HepG2 (cell line): Measurements from ENCODE around the gene ZNF839. TPM values are rescaled to one million over a fixed set of nuclear protein-coding genes. Genes with fewer than 3 reads are reported as not detected.

ENCODE experiments used
- CBX2 ChIP-seq, 2 experiments: fragments of 200-600 bp in 1 of 2; sonication (generic); formaldehyde crosslinking in 1 of 2; IDR thresholded peaks; 2 replicates each; pipeline versions ENCODE4 v1.7.0 to v1.8.1; 2018 to 2022; ENCODE audit warnings: low read depth in 2 of 2, low read length in 1 of 2, mild to moderate bottlenecking in 1 of 2, missing genetic modification reagents in 1 of 2
- FIP1L1 ChIP-seq: fragments of 200-400 bp; formaldehyde crosslinking; IDR thresholded peaks from 2 replicates; pipeline ENCODE4 v1.6.1; 2018; ENCODE audit warnings: low read depth, mild to moderate bottlenecking, low read length, moderate library complexity, borderline replicate concordance; ENCODE audit not compliant: insufficient read depth
- FOXA1 ChIP-seq, 2 experiments: fragments of 450-650 bp in 1 of 2; sonication (generic) in 1 of 2; formaldehyde crosslinking in 1 of 2; IDR thresholded peaks; 2 replicates each; pipeline versions ENCODE4 v1.4.0 to v1.6.1; 2016 to 2020; ENCODE audit warnings: missing genetic modification reagents in 1 of 2
- GABPA ChIP-seq, 2 experiments: IDR thresholded peaks; 2 replicates each; pipeline ENCODE4 v1.6.1; 2011 to 2016; ENCODE audit warnings: low read depth in 2 of 2, low read length in 1 of 2, missing biosample characterization in 1 of 2, missing genetic modification characterization in 1 of 2
- HOXA3 ChIP-seq: sonication (generic); formaldehyde crosslinking; IDR thresholded peaks from 2 replicates; pipeline ENCODE4 v1.5.0; 2020; ENCODE audit warnings: missing genetic modification reagents
- KDM5A ChIP-seq: fragments of 200-600 bp; sonication (generic); IDR thresholded peaks from 2 replicates; pipeline ENCODE4 v1.7.0; 2018; ENCODE audit warnings: antibody characterized with exemption, mild to moderate bottlenecking, low read length, borderline replicate concordance
- KLF6 ChIP-seq: IDR thresholded peaks from 2 replicates; pipeline ENCODE4 v1.8.0; 2016; ENCODE audit warnings: missing biosample characterization, missing genetic modification reagents
- MTF2 ChIP-seq: sonication (generic); formaldehyde crosslinking; IDR thresholded peaks from 2 replicates; pipeline ENCODE4 v1.5.0; 2020; ENCODE audit warnings: missing genetic modification reagents, borderline replicate concordance
- NR2C2 ChIP-seq: sonication (generic); formaldehyde crosslinking; IDR thresholded peaks from 2 replicates; pipeline ENCODE4 v1.4.0; 2020; ENCODE audit warnings: missing genetic modification reagents, mild to moderate bottlenecking, moderate library complexity, borderline replicate concordance
- NRL ChIP-seq: sonication (generic); formaldehyde crosslinking; IDR thresholded peaks from 2 replicates; pipeline ENCODE4 v1.5.0; 2020; ENCODE audit warnings: missing genetic modification reagents, mild to moderate bottlenecking, moderate library complexity, borderline replicate concordance
- PHB2 ChIP-seq: fragments of 450-650 bp; IDR thresholded peaks from 2 replicates; pipeline ENCODE4 v1.6.1; 2018; ENCODE audit not compliant: partially characterized antibody
- POGK ChIP-seq: sonication (generic); formaldehyde crosslinking; conservative IDR thresholded peaks from 2 replicates; pipeline ENCODE4 v1.8.0; 2022; ENCODE audit warnings: mild to moderate bottlenecking, moderate library complexity, missing genetic modification reagents
- ZBED4 ChIP-seq: sonication (generic); formaldehyde crosslinking; IDR thresholded peaks from 2 replicates; pipeline ENCODE4 v1.4.0; 2020; ENCODE audit warnings: missing genetic modification reagents, borderline replicate concordance
- ZMYM4 ChIP-seq: sonication (generic); formaldehyde crosslinking; IDR thresholded peaks from 2 replicates; pipeline ENCODE4 v1.8.1; 2023; ENCODE audit warnings: mild to moderate bottlenecking, missing genetic modification reagents
- ZNF572 ChIP-seq: sonication (generic); formaldehyde crosslinking; IDR thresholded peaks from 2 replicates; pipeline ENCODE4 v1.5.1; 2020; ENCODE audit warnings: mild to moderate bottlenecking, missing genetic modification reagents
- ZNF773 ChIP-seq: sonication (generic); formaldehyde crosslinking; IDR thresholded peaks from 2 replicates; pipeline ENCODE4 v1.4.0; 2020; ENCODE audit warnings: missing genetic modification reagents, borderline replicate concordance
- polyA plus RNA-seq, 8 experiments: library from polyadenylated mRNA; depleted of rRNA in 3 of 8; stranded (reverse) in 7 of 8; unstranded in 1 of 8; fragments of >200 nt; fragmentation: Illumina TruSeq in 4 of 8; extraction: Trizol in 4 of 8; gene quantifications; 2 replicates each; pipeline versions ENCODE4 v1.2.1 to v1.2.3, GENCODE V29; 2011 to 2016; ENCODE audit warnings: low read depth in 4 of 8, missing spikeins in 1 of 8, mixed read lengths in 1 of 8; ENCODE audit not compliant: insufficient read depth in 1 of 8
- total RNA-seq, 5 experiments: library from RNA; depleted of rRNA; stranded (reverse); fragments of >200 nt; fragmentation: Illumina TruSeq; extraction: Trizol; gene quantifications; 2 replicates each; pipeline ENCODE4 v1.2.3, GENCODE V29; 2016; ENCODE audit warnings: low read depth in 1 of 5
- TF ChIP-seq, protein P1 (sequence below): IDR thresholded peaks from 2 replicates; pipeline ENCODE4 v1.6.1; 2016; ENCODE audit warnings: missing biosample characterization, missing genetic modification reagents, low read depth
- TF ChIP-seq, protein P2 (sequence below): sonication (generic); formaldehyde crosslinking; IDR thresholded peaks from 2 replicates; pipeline ENCODE4 v1.4.0; 2020; ENCODE audit warnings: missing genetic modification reagents, mild to moderate bottlenecking, borderline replicate concordance

ZNF839 gene
- total and polyA plus RNA-seq, 2 of the 13 experiments (the other 11 are each of a cell fraction or from before 2014, with no cell fraction given): 11.1 to 12.8 TPM

DNA sequence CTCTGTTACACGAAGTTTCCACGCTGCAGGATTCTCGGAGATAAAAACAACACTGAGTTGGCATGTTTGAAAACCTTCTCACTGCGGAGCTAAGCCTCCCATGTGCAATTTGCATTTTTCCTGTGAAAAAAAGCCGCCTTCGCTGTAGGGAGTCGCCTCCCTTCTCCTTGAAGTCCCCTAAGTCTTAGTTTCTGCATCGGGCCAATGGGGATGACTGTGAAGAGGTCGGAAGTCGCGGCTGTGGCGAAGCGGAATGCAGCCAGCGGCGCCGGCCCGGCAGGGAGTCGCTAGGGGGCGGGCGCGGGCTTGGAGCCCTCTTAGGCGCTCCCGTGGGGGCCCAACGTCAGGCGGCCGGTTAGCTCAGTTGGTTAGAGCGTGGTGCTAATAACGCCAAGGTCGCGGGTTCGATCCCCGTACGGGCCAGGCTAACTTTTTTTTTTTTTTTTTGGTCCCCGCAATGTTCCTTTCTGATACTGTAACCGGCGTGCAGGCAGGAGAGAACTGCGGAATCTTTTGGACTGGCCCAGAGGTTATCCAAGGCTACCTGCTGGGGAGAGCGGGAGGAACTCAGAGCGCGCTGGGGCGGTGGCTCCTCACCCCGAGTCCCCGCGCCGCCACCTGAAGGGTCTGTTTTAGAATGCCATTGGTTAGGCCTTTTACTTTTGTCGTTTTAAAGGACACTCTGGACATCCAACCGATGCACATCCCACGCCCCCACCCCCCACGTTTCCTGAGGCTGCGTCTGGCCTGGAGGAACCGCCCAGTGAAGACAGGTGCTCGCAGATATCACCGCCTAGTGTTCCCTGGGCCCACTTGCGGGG lies 2.6 kb upstream of the ZNF839 start (continued):
- TF ChIP-seq ZBED4 (CRISPR knock-in tag) (0 out of 2 replicates have a peak, but pooled peaks have one; percentile 45), ZNF572 (CRISPR knock-in tag) (peak; percentile 86; the same call in 1 of the 2 replicates), ZMYM4 (peak; percentile 48; the same call in 1 of the 2 replicates), ZNF773 (CRISPR knock-in tag) (no peak), CBX2 (IDR thresholded peaks at IDR 0.05; ENCODE audit: low read depth, low read length) (no peak), CBX2 (CRISPR knock-in tag; IDR thresholded peaks at IDR 0.05; ENCODE audit: low read depth) (no peak), KLF6 (0 out of 2 replicates have a peak, but pooled peaks have one; percentile 41), FIP1L1 (no peak), GABPA (IDR thresholded peaks at IDR 0.05; ENCODE audit: low read depth, low read length) (no peak), GABPA (CRISPR knock-in tag; IDR thresholded peaks at IDR 0.05; ENCODE audit: low read depth) (peak; percentile 35; the same call in 1 of the 2 replicates), POGK (CRISPR knock-in tag) (peak; percentile 76; the same call in 1 of the 2 replicates), KDM5A (0 out of 2 replicates have a peak, but pooled peaks have one; percentile 17), HOXA3 (CRISPR knock-in tag) (peak; percentile 77), NRL (CRISPR knock-in tag) (peak; percentile 63; the same call in 1 of the 2 replicates), NR2C2 (peak; percentile 43; the same call in 1 of the 2 replicates), PHB2 (no peak), MTF2 (CRISPR knock-in tag) (no peak), FOXA1 (IDR thresholded peaks at IDR 0.05) (no peak), FOXA1 (CRISPR knock-in tag; IDR thresholded peaks at IDR 0.05) (no peak)
- TF ChIP-seq, protein P1, sequence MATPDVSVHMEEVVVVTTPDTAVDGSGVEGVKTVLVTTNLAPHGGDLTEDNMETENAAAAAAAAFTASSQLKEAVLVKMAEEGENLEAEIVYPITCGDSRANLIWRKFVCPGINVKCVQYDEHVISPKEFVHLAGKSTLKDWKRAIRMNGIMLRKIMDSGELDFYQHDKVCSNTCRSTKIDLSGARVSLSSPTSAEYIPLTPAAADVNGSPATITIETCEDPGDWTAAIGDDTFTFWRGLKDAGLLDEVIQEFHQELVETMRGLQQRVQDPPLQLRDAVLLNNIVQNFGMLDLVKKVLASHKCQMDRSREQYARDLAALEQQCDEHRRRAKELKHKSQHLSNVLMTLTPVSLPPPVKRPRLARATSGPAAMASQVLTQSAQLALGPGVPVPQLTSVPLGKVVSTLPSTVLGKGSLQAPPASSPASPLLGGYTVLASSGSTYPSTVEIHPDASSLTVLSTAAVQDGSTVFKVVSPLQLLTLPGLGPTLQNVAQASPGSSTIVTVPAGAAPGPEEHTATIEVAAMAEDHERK (CRISPR knock-in tag): no peak
- TF ChIP-seq, protein P2, sequence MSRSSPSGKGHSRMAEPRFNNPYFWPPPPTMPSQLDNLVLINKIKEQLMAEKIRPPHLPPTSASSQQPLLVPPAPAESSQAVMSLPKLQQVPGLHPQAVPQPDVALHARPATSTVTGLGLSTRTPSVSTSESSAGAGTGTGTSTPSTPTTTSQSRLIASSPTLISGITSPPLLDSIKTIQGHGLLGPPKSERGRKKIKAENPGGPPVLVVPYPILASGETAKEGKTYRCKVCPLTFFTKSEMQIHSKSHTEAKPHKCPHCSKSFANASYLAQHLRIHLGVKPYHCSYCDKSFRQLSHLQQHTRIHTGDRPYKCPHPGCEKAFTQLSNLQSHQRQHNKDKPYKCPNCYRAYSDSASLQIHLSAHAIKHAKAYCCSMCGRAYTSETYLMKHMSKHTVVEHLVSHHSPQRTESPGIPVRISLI (CRISPR knock-in tag): peak; percentile 90
